Caki2 (cell line): ENCODE data around the gene SLC12A6. TPM values are rescaled to one million over a fixed set of nuclear protein-coding genes. Genes with fewer than 3 reads are reported as not detected.

Experiments used
- DNase-seq: peaks from one replicate; pipeline ENCODE4 v3.0.0-alpha.2; 2015; ENCODE audit warnings: low read depth
- in situ Hi-C: cut with HindIII; loops from 2 replicates; pipeline ENCODE4 v1.10.0; 2016; ENCODE audit warnings: low sequenced_read_pairs, low pct_unique_long_range_greater_than_20kb, mixed read lengths
- total RNA-seq: library from RNA; depleted of rRNA; stranded (reverse); fragments of >200 nt; shearing (Covaris generic); gene quantifications from 2 replicates; pipeline ENCODE4 v1.2.3, GENCODE V29; 2014; ENCODE audit warnings: low replicate concordance

The SLC12A6 gene
- total RNA-seq, 1 experiment from 2014 or later, result 0.71 TPM

- DNase-seq, result no peak
- in situ Hi-C loops, result no loop called here
These were observed 507 bp downstream of the SLC12A6 start for GRCh38 chr15:34336991-34337556.

GRCh38 chr15:34336231-34336990, 1.2 kb downstream of the SLC12A6 start:
- no peak for DNase-seq
- in situ Hi-C loops, result no loop called here

- in situ Hi-C loops, result no loop called here
- DNase-seq, result no peak
These were observed 2.2 kb downstream of the SLC12A6 start for GRCh38 chr15:34335176-34336032.

GRCh38 chr15:34334672-34335071, 2.9 kb downstream of the SLC12A6 start:
- DNase-seq, result no peak
- in situ Hi-C loops, result no loop called here

GRCh38 chr15:34332553-34333120, 4.9 kb downstream of the SLC12A6 start:
- DNase-seq, result no peak
- in situ Hi-C loops, result no loop called here

GRCh38 chr15:34331809-34332208, 5.8 kb downstream of the SLC12A6 start:
- in situ Hi-C loops, result no loop called here
- no peak for DNase-seq

GRCh38 chr15:34330279-34330678, 7.3 kb downstream of the SLC12A6 start:
- DNase-seq, result no peak
- in situ Hi-C loops, result no loop called here

GRCh38 chr15:34329006-34329405, 8.6 kb downstream of the SLC12A6 start:
- in situ Hi-C loops, result no loop called here
- DNase-seq, result no peak

- in situ Hi-C loops, result no loop called here
- DNase-seq, result no peak
These were observed 9.7 kb downstream of the SLC12A6 start for GRCh38 chr15:34327906-34328305.

GRCh38 chr15:34325368-34325767, 12.2 kb downstream of the SLC12A6 start:
- in situ Hi-C loops, result no loop called here
- DNase-seq, result no peak

- in situ Hi-C loops, result no loop called here
- DNase-seq, result no peak
These were observed 12.6 kb downstream of the SLC12A6 start for GRCh38 chr15:34324933-34325332.

GRCh38 chr15:34323217-34323616, 14.4 kb downstream of the SLC12A6 start:
- DNase-seq, result no peak
- in situ Hi-C loops, result no loop called here

GRCh38 chr15:34318277-34319079, 19.1 kb downstream of the SLC12A6 start:
- in situ Hi-C loops, result no loop called here
- peak; percentile 69 for DNase-seq

GRCh38 chr15:34314491-34315490, 22.8 kb downstream of the SLC12A6 start:
- in situ Hi-C loops, result no loop called here
- no peak for DNase-seq

- no peak for DNase-seq
- in situ Hi-C loops, result no loop called here
These were observed 26.0 kb downstream of the SLC12A6 start for GRCh38 chr15:34311563-34311962.

GRCh38 chr15:34304613-34305012, 33.0 kb downstream of the SLC12A6 start:
- no peak for DNase-seq
- in situ Hi-C loops, result no loop called here

GRCh38 chr15:34301058-34301457, 36.5 kb downstream of the SLC12A6 start:
- in situ Hi-C loops, result no loop called here
- DNase-seq, result no peak
